Right lobe of liver (tissue), 4 donors: ENCODE measurements around the gene MYO3B.

ENCODE experiments used
- CTCF ChIP-seq, 4 donors: fragments of 200-600 bp in 3 of 4; fragments of 450-650 bp in 1 of 4; IDR thresholded peaks; one replicate each; pipeline versions ENCODE4 v1.5.1 to v1.8.0; 2016 to 2022; ENCODE audit warnings: antibody characterized with exemption in 4 of 4, mild to moderate bottlenecking in 2 of 4
- POLR2A ChIP-seq: fragments of 450-650 bp; IDR thresholded peaks from one replicate; pipeline ENCODE4 v1.6.1; 2017; ENCODE audit warnings: antibody characterized with exemption, mild to moderate bottlenecking
- donor health status: DM: no; HTN: no; CAD: no.
- donor health status: DM: no; HTN: no; CAD: no.
- donor health status: DM: no; HTN: yes; CAD: no.

- TF ChIP-seq CTCF (IDR thresholded peaks at IDR 0.05) (no peak), POLR2A (no peak)
These were observed 145.8 kb downstream of the MYO3B start for GRCh38 chr2:170323743-170324142.
